K562 (cell line): Measurements from ENCODE around the gene LGALS3. TPM values are rescaled to one million over a fixed set of nuclear protein-coding genes. Genes with fewer than 3 reads are reported as not detected.

ENCODE experiments used
- CBX1 ChIP-seq: sonication (generic); IDR thresholded peaks from 2 replicates; pipeline ENCODE4 v1.6.1; 2016; ENCODE audit warnings: antibody characterized with exemption, low read depth, mild to moderate bottlenecking
- COPS2 ChIP-seq: fragments of 450-650 bp; conservative IDR thresholded peaks from 2 replicates; pipeline ENCODE4 v1.6.1; 2016; ENCODE audit warnings: mild to moderate bottlenecking, moderate library complexity
- DACH1 ChIP-seq: fragments of 450-650 bp; IDR thresholded peaks from 2 replicates; pipeline ENCODE4 v1.6.1; 2018; ENCODE audit not compliant: partially characterized antibody
- HIVEP1 ChIP-seq: fragments of 250-450 bp; sonication (Bioruptor Pico); IDR thresholded peaks from 2 replicates; pipeline ENCODE4 v1.4.0; 2020; ENCODE audit warnings: mild to moderate bottlenecking
- KAT7 ChIP-seq: sonication (generic); formaldehyde crosslinking; IDR thresholded peaks from 2 replicates; pipeline ENCODE4 v1.8.0; 2022; ENCODE audit warnings: missing genetic modification reagents, mild to moderate bottlenecking, borderline replicate concordance
- KLF1 ChIP-seq: fragments of 450-650 bp; IDR thresholded peaks from 2 replicates; pipeline ENCODE4 v1.6.1; 2016; ENCODE audit warnings: missing genetic modification characterization, missing compliant biosample characterization
- MAFF ChIP-seq: IDR thresholded peaks from 2 replicates; pipeline ENCODE4 v1.6.1; 2012; ENCODE audit warnings: low read length, improper control_type of control experiment
- NCOR1 ChIP-seq: fragments of 450-650 bp; IDR thresholded peaks from 2 replicates; pipeline ENCODE4 v1.6.1; 2016; ENCODE audit warnings: mild to moderate bottlenecking, moderate library complexity
- NFRKB ChIP-seq: fragments of 450-650 bp; IDR thresholded peaks from 2 replicates; pipeline ENCODE4 v1.6.1; 2016; ENCODE audit warnings: low read depth
- TEAD4 ChIP-seq, 2 experiments: sonication (generic) in 1 of 2; formaldehyde crosslinking in 1 of 2; IDR thresholded peaks; 2 replicates each; pipeline versions ENCODE4 v1.6.1 to v1.8.0; 2012 to 2022; ENCODE audit warnings: borderline replicate concordance in 1 of 2, inconsistent platforms in 1 of 2, low read length in 1 of 2, mild to moderate bottlenecking in 1 of 2, missing genetic modification reagents in 1 of 2
- ZBTB1 ChIP-seq: sonication (generic); formaldehyde crosslinking; IDR thresholded peaks from 2 replicates; pipeline ENCODE4 v1.8.1; 2023; ENCODE audit warnings: missing genetic modification reagents, low read depth, mild to moderate bottlenecking, borderline replicate concordance
- ZNF311 ChIP-seq: fragments of 250-450 bp; sonication (Bioruptor Pico); IDR thresholded peaks from 2 replicates; pipeline ENCODE4 v1.4.0; 2020; ENCODE audit warnings: mild to moderate bottlenecking, moderate library complexity
- ZNF695 ChIP-seq: fragments of 450-650 bp; formaldehyde crosslinking; IDR thresholded peaks from 2 replicates; pipeline ENCODE4 v1.4.0; 2020; ENCODE audit warnings: mild to moderate bottlenecking, moderate library complexity
- polyA plus RNA-seq, 8 experiments: library from polyadenylated mRNA; depleted of rRNA in 4 of 8; stranded (reverse) in 5 of 8; unstranded in 3 of 8; fragments of >200 nt; fragmentation: Nextera tagmentation in 2 of 8; fragmentation: Illumina TruSeq in 1 of 8; extraction: Ambion mirVana in 2 of 8; extraction: Trizol in 1 of 8; gene quantifications; 2 replicates each; pipeline versions ENCODE4 v1.2.1 to v1.2.3, GENCODE V29; 2011 to 2014; ENCODE audit warnings: inconsistent platforms in 1 of 8, missing spikeins in 1 of 8
- total RNA-seq, 7 experiments: library from RNA; depleted of rRNA in 6 of 7; stranded (reverse); fragments of >200 nt in 6 of 7; fragmentation: Illumina TruSeq in 2 of 7; extraction: Trizol in 2 of 7; gene quantifications; 2 replicates each; pipeline versions ENCODE4 v1.2.1 to v1.2.3, GENCODE V29; 2011 to 2021; ENCODE audit warnings: low replicate concordance in 1 of 7
- TF ChIP-seq, protein P1 (sequence below): fragments of 200-400 bp; formaldehyde crosslinking; IDR thresholded peaks from 2 replicates; pipeline ENCODE4 v1.6.1; 2017; ENCODE audit warnings: mild to moderate bottlenecking, low read depth, low read length, moderate library complexity
- TF ChIP-seq, protein P2 (sequence below): sonication (generic); formaldehyde crosslinking; IDR thresholded peaks from 2 replicates; pipeline ENCODE4 v1.5.0; 2020; ENCODE audit warnings: missing genetic modification reagents
- TF ChIP-seq, protein P3 (sequence below): fragments of 250-450 bp; sonication (Bioruptor Pico); IDR thresholded peaks from 2 replicates; pipeline ENCODE4 v1.5.0; 2021; ENCODE audit warnings: mild to moderate bottlenecking, moderate library complexity
- TF ChIP-seq, protein P4 (sequence below): fragments of 450-650 bp; formaldehyde crosslinking; IDR thresholded peaks from 2 replicates; pipeline ENCODE4 v1.4.0; 2022; ENCODE audit warnings: missing genetic modification characterization

LGALS3 gene
- total and polyA plus RNA-seq, 9 of the 15 experiments (the other 6 are each of a cell fraction or from before 2014, with no cell fraction given) = 0.04 to 1.9 (median 1.1) TPM

DNA sequence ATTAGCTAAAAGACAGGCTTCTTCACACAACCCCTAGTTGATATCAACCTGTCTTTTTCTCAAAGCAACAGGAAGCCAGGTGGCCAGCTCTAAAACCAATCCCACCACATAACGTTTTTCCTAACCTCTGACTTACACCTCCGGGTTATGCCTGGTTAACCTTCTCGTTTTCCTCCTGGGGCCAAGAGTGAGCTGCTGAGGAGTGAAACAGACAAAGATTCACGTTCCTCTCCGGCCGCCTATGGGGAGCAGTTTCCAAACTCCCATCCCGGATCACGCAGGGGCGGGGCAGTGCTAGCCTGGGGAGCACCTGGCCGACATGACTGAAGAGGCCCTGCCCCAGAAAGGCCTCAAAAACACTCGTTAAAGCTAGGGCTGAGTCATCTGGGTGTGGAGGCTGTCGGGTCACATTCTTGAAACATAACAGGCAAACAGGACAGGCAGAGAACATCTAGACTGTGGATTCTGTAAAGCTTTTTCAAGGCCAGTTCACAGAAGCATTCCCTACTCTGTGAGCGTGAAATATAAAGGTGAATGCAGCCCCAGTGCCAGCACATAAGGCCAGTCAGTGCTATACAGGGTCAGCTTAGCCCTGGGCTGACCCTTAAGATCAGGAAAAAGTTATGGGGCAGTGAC lies 25.9 kb upstream of the LGALS3 start (continued):
- TF ChIP-seq KLF1 (tag) = peak; percentile 75
- TF ChIP-seq, protein P1, sequence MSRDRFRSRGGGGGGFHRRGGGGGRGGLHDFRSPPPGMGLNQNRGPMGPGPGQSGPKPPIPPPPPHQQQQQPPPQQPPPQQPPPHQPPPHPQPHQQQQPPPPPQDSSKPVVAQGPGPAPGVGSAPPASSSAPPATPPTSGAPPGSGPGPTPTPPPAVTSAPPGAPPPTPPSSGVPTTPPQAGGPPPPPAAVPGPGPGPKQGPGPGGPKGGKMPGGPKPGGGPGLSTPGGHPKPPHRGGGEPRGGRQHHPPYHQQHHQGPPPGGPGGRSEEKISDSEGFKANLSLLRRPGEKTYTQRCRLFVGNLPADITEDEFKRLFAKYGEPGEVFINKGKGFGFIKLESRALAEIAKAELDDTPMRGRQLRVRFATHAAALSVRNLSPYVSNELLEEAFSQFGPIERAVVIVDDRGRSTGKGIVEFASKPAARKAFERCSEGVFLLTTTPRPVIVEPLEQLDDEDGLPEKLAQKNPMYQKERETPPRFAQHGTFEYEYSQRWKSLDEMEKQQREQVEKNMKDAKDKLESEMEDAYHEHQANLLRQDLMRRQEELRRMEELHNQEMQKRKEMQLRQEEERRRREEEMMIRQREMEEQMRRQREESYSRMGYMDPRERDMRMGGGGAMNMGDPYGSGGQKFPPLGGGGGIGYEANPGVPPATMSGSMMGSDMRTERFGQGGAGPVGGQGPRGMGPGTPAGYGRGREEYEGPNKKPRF = no peak
- peak; percentile 62; the same call in 1 of the 2 replicates for TF ChIP-seq TEAD4 (IDR thresholded peaks at IDR 0.05; ENCODE audit: low read length)
- TF ChIP-seq TEAD4 (CRISPR knock-in tag; IDR thresholded peaks at IDR 0.05; ENCODE audit: borderline replicate concordance) = no peak
- TF ChIP-seq HIVEP1 (CRISPR knock-in tag) = no peak
- TF ChIP-seq, protein P2, sequence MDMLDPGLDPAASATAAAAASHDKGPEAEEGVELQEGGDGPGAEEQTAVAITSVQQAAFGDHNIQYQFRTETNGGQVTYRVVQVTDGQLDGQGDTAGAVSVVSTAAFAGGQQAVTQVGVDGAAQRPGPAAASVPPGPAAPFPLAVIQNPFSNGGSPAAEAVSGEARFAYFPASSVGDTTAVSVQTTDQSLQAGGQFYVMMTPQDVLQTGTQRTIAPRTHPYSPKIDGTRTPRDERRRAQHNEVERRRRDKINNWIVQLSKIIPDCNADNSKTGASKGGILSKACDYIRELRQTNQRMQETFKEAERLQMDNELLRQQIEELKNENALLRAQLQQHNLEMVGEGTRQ (CRISPR knock-in tag) = no peak
- TF ChIP-seq, protein P3, sequence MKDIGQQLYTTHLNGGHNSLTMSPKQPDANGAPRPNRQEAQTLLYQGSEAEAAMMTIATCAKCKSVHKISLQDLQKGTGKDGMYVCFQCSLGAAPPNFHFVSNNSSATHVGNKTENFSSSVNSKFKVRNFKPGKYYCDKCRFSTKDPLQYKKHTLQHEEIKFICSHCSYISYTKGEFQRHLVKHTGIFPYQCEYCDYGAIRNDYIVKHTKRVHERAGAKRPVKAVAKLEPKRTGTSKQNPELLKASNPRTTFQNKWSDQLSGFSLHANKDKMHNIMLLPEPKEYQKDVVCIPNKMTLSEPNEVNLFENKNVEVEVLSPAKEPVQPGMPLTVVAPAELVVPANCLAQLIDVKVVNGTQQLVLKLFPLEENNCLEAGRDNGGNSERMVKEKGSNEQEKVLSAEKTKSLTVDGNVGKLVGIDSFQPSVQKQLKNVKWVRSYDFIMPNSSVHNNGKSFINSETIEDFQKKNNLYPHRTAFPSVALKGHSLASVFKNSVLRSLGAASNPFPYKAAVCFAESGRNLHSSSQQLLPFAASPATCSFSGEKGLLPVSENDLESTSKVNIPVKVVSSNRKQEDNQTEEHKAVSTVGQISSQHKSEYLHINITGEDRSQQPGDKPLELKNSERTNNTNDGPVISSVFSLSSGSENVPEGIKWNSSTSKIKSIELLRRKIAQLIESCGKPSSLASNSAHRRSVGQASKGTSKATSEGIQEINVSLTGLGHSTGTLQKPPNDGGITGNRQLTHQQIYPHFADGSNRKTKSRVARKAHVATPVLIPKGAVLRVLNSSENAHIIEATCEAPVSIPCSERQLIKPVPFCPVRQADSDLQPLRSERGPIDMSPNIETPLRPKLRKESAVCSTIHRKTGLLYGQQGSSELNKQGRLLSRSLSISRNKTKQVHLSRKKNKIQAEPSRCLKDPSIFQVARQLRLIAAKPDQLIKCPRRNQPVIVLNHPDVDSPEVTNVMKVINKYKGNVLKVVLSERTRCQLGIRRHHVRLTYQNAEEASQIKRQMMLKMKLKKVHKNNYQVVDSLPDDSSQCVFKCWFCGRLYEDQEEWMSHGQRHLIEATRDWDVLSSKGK (CRISPR knock-in tag) = no peak
- TF ChIP-seq ZBTB1 = no peak
- TF ChIP-seq CBX1 = no peak
- no peak for TF ChIP-seq ZNF695 (CRISPR knock-in tag)
- TF ChIP-seq NCOR1 = 0 out of 2 replicates have a peak, but pooled peaks have one; percentile 14
- no peak for TF ChIP-seq ZNF311 (CRISPR knock-in tag)
- peak; percentile 78 for TF ChIP-seq NFRKB
- TF ChIP-seq DACH1 = no peak
- TF ChIP-seq KAT7 = no peak
- TF ChIP-seq MAFF = peak; percentile 46; the same call in 1 of the 2 replicates
- TF ChIP-seq COPS2 = no peak
- TF ChIP-seq, protein P4, sequence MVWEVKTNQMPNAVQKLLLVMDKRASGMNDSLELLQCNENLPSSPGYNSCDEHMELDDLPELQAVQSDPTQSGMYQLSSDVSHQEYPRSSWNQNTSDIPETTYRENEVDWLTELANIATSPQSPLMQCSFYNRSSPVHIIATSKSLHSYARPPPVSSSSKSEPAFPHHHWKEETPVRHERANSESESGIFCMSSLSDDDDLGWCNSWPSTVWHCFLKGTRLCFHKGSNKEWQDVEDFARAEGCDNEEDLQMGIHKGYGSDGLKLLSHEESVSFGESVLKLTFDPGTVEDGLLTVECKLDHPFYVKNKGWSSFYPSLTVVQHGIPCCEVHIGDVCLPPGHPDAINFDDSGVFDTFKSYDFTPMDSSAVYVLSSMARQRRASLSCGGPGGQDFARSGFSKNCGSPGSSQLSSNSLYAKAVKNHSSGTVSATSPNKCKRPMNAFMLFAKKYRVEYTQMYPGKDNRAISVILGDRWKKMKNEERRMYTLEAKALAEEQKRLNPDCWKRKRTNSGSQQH (CRISPR knock-in tag) = no peak
